SK-N-SH (cell line): ENCODE measurements around the gene FOXI1. TPM values are rescaled to one million over a fixed set of nuclear protein-coding genes. Genes with fewer than 3 reads are reported as not detected.
A peak's percentile ranks its signal among the peaks of the same experiment; 100 is the strongest.

ENCODE experiments used
- CTCF ChIA-PET: fragments of 300-600, 350-600 bp; formaldehyde crosslinking; extraction: SDS; loops from one replicate; lab custom pipeline; 2021; lab: Yijun Ruan, JAX
- POLR2A ChIA-PET: fragments of 350-600 bp; sonication (Branson Sonifier 250); formaldehyde crosslinking; extraction: SDS; loops from one replicate; lab custom pipeline; 2020; ENCODE audit warnings: antibody characterized with exemption, inconsistent platforms; lab: Yijun Ruan, JAX
- DNase-seq: peaks from one replicate; pipeline ENCODE4 v3.0.0; 2012
- H2AFZ ChIP-seq: fragments of 200-600 bp; sonication (generic); 2 replicates; pipeline ENCODE4 v1.8.1; 2016; ENCODE audit warnings: antibody characterized with exemption, mild to moderate bottlenecking, low read depth
- H3F3A ChIP-seq: fragments of 200-600 bp; sonication (generic); replicated peaks from 2 replicates; pipeline ENCODE3; 2016; ENCODE audit warnings: antibody characterized with exemption, mild to moderate bottlenecking; ENCODE audit not compliant: insufficient read depth
- H3K27ac ChIP-seq, 2 experiments: fragments of 200-500 bp in 1 of 2; fragments of 200-600 bp in 1 of 2; sonication (Bioruptor generic) in 1 of 2; sonication (generic), shearing (Covaris generic) in 1 of 2; 2 replicates each; pipeline versions ENCODE4 v1.5.1 to v1.6.1; 2014 to 2016; ENCODE audit warnings: low read depth in 2 of 2, inconsistent platforms in 1 of 2, low read length in 1 of 2, mild to moderate bottlenecking in 1 of 2, mixed read lengths in 1 of 2
- H3K27me3 ChIP-seq: fragments of 200-600 bp; sonication (generic), shearing (Covaris generic); 2 replicates; pipeline ENCODE4 v1.6.1; 2016; ENCODE audit warnings: mixed run types; ENCODE audit not compliant: insufficient read depth
- H3K36me3 ChIP-seq, 2 experiments: fragments of 200-500 bp in 1 of 2; fragments of 200-600 bp in 1 of 2; sonication (Bioruptor generic) in 1 of 2; sonication (generic) in 1 of 2; replicated peaks in 1 of 2; 2 replicates each; pipeline versions ENCODE3 to v1.5.1; 2014 to 2016; ENCODE audit warnings: low read length in 1 of 2, mild to moderate bottlenecking in 1 of 2; ENCODE audit not compliant: insufficient read depth in 2 of 2, control insufficient read depth in 1 of 2
- H3K4me1 ChIP-seq, 2 experiments: fragments of 200-500 bp in 1 of 2; fragments of 200-600 bp in 1 of 2; sonication (Bioruptor generic) in 1 of 2; sonication (generic), shearing (Covaris generic) in 1 of 2; 2 replicates each; pipeline versions ENCODE4 v1.5.1 to v1.6.1; 2014 to 2016; ENCODE audit warnings: low read depth in 1 of 2, low read length in 1 of 2, mixed run types in 1 of 2; ENCODE audit not compliant: insufficient read depth in 2 of 2, control insufficient read depth in 1 of 2
- H3K4me2 ChIP-seq: fragments of 200-600 bp; sonication (generic), shearing (Covaris generic); 2 replicates; pipeline ENCODE4 v1.6.1; 2017; ENCODE audit warnings: mixed run types
- H3K4me3 ChIP-seq, 2 experiments: fragments of 200-500 bp in 1 of 2; fragments of 200-600 bp in 1 of 2; sonication (Bioruptor generic) in 1 of 2; sonication (generic), shearing (Covaris generic) in 1 of 2; 2 replicates each; pipeline versions ENCODE4 v1.5.1 to v1.8.1; 2014 to 2016; ENCODE audit warnings: low read depth in 2 of 2, inconsistent platforms in 1 of 2, low read length in 1 of 2, mild to moderate bottlenecking in 1 of 2, mixed read lengths in 1 of 2, moderate library complexity in 1 of 2
- H3K79me2 ChIP-seq: fragments of 200-600 bp; sonication (generic); 2 replicates; pipeline ENCODE4 v1.8.1; 2017; ENCODE audit warnings: mild to moderate bottlenecking; ENCODE audit not compliant: insufficient read depth
- H3K9ac ChIP-seq: fragments of 200-600 bp; sonication (generic); 2 replicates; pipeline ENCODE4 v1.6.1; 2017; ENCODE audit warnings: mixed run types
- H3K9me2 ChIP-seq: fragments of 200-600 bp; sonication (generic); 2 replicates; pipeline ENCODE4 v1.6.1; 2017; ENCODE audit warnings: mixed run types
- H3K9me3 ChIP-seq: fragments of 200-600 bp; sonication (generic); 2 replicates; pipeline ENCODE4 v1.6.1; 2017; ENCODE audit warnings: mixed run types, mild to moderate bottlenecking, moderate library complexity
- H4K20me1 ChIP-seq: fragments of 200-600 bp; sonication (generic); 2 replicates; pipeline ENCODE4 v1.6.1; 2017; ENCODE audit warnings: mild to moderate bottlenecking, mixed run types; ENCODE audit not compliant: insufficient read depth
- CHD2 ChIP-seq: fragments of 150-350 bp; IDR thresholded peaks from 2 replicates; pipeline ENCODE4 v1.6.1; 2018; ENCODE audit warnings: low read length; ENCODE audit not compliant: partially characterized antibody
- CTCF ChIP-seq: fragments of 200-600 bp; sonication (generic); IDR thresholded peaks from 2 replicates; pipeline ENCODE4 v1.6.1; 2017; ENCODE audit warnings: antibody characterized with exemption, mild to moderate bottlenecking, moderate library complexity
- FOXJ3 ChIP-seq: sonication (generic); formaldehyde crosslinking; IDR thresholded peaks from 2 replicates; pipeline ENCODE4 v1.5.1; 2020; ENCODE audit warnings: mild to moderate bottlenecking, missing genetic modification reagents
- IRF3 ChIP-seq: fragments of 150-350 bp; IDR thresholded peaks from 2 replicates; pipeline ENCODE4 v1.6.1; 2016; ENCODE audit warnings: mild to moderate bottlenecking, low read depth, low read length
- MXI1 ChIP-seq: IDR thresholded peaks from 2 replicates; pipeline ENCODE4 v1.6.1; 2012; ENCODE audit warnings: mild to moderate bottlenecking, low read depth, low read length, improper control_type of control experiment
- POLR2AphosphoS5 ChIP-seq: IDR thresholded peaks from 2 replicates; pipeline ENCODE4 v1.6.1; 2012; ENCODE audit warnings: low read depth, low read length
- RCOR1 ChIP-seq: fragments of 150-350 bp; IDR thresholded peaks from 2 replicates; pipeline ENCODE4 v1.6.1; 2017; ENCODE audit warnings: antibody characterized with exemption, low read length
- REST ChIP-seq: IDR thresholded peaks from 2 replicates; pipeline ENCODE4 v1.6.1; 2012; ENCODE audit warnings: mild to moderate bottlenecking, low read depth, low read length, moderate library complexity
- RXRA ChIP-seq: IDR thresholded peaks from 2 replicates; pipeline ENCODE4 v1.4.0; 2012; ENCODE audit warnings: low read depth, mild to moderate bottlenecking, borderline replicate concordance
- USF2 ChIP-seq: fragments of 150-350 bp; IDR thresholded peaks from 2 replicates; pipeline ENCODE4 v1.6.1; 2017; ENCODE audit warnings: antibody characterized with exemption, low read length, low read depth, borderline replicate concordance
- ZBTB33 ChIP-seq: IDR thresholded peaks from 2 replicates; pipeline ENCODE4 v1.4.0; 2012; ENCODE audit warnings: low read depth, borderline replicate concordance
- WGBS: methylation state at CpG from one replicate; pipeline ENCODE4 v1.1.6; 2017; ENCODE audit warnings: low lambda C conversion rate; 5-methylcytosine and 5-hydroxymethylcytosine counted together
- polyA plus RNA-seq, 3 experiments: library from polyadenylated mRNA; depleted of rRNA; stranded (reverse); fragments of >200 nt; gene quantifications; 2 replicates each; pipeline ENCODE4 v1.2.3, GENCODE V29; 2012

FOXI1 gene
- polyA plus RNA-seq, 1 of the 3 experiments (the other 2 are of a cell fraction) = not detected

- no peaks in the 10 kb centered on the region for H3K9me3 ChIP-seq
- no peak overlapping the region for H2AFZ ChIP-seq
- DNase-seq = no peak
- H3K4me1 ChIP-seq = no peaks in the 10 kb centered on the region
- no peaks in the 10 kb centered on the region for H4K20me1 ChIP-seq
- H3K27ac ChIP-seq = peak overlapping the region in 1 of 2 experiments; percentile 37; a peak in 2 of 4 replicates
- no peak overlapping the region for H3K4me2 ChIP-seq
- no peak overlapping the region for H3K4me3 ChIP-seq
- no peaks in the 10 kb centered on the region for H3K27me3 ChIP-seq
- ChIA-PET POLR2A (no interaction called here), CTCF (interaction anchor here (2.2 to 6.2 kb wide), 3 partner anchors 20 to 62 kb away, joined by 7 to 33 read pairs (median 9); no protein-coding TSS in a partner anchor)
- no peaks in the 10 kb centered on the region for H3K36me3 ChIP-seq
- 45% methylated on average over 7 of the region's 7 CpGs for WGBS
- H3F3A ChIP-seq = no peaks in the 10 kb centered on the region
- no peak for TF ChIP-seq CHD2
- no peak for TF ChIP-seq FOXJ3 (CRISPR knock-in tag)
- no peak for TF ChIP-seq IRF3
- no peak for TF ChIP-seq ZBTB33
- no peak for TF ChIP-seq USF2
- TF ChIP-seq RCOR1 = no peak
- no peak for TF ChIP-seq MXI1
- no peak for TF ChIP-seq POLR2AphosphoS5
- TF ChIP-seq RXRA = no peak
- no peak for TF ChIP-seq CTCF
- TF ChIP-seq REST = no peak
- TF ChIP-seq, all 33 proteins: peak for 0
- Histone ChIP-seq H3K79me2 (no peaks in the 10 kb centered on the region), H3K9me2 (no peaks in the 10 kb centered on the region), H3K9ac (no peak overlapping the region)
Measured at GRCh38 chr5:170121321-170121720, 15.6 kb downstream of the FOXI1 start.
